ENCODE results near the gene ACTG1.
"Not testable (repeated sequence)": the region's sequence is repeated elsewhere in the genome, so short reads cannot be mapped to it uniquely, and the experiment has no call there.

ACTG1 gene

GRCh38 chr17:81531998-81532404 lies 19.4 kb upstream of the ACTG1 start:
- DNase-seq: not testable (repeated sequence)

- not testable (repeated sequence) for DNase-seq
Measured at GRCh38 chr17:81531013-81531412, 18.4 kb upstream of the ACTG1 start.

GRCh38 chr17:81529437-81529803 lies 16.8 kb upstream of the ACTG1 start:
- no peak for DNase-seq

- no peak for DNase-seq
Measured at GRCh38 chr17:81528651-81529436, 16.2 kb upstream of the ACTG1 start.

GRCh38 chr17:81528384-81528650 lies 15.7 kb upstream of the ACTG1 start:
- DNase-seq: no peak

GRCh38 chr17:81527591-81528383 lies 15.2 kb upstream of the ACTG1 start, which contains the start of gene FSCN2:
Gene FSCN2 (plus strand): TSS chr17:81528377. CDS start chr17:81528532, 155 bp downstream.
- DNase-seq: peak; percentile 68

- DNase-seq: no peak
Measured at GRCh38 chr17:81526662-81527571, 14.3 kb upstream of the ACTG1 start.

GRCh38 chr17:81524865-81525159 lies 12.2 kb upstream of the ACTG1 start:
- no peak for DNase-seq

GRCh38 chr17:81524039-81524864 lies 11.7 kb upstream of the ACTG1 start:
- no peak for DNase-seq

GRCh38 chr17:81523402-81524038 lies 10.9 kb upstream of the ACTG1 start:
- peak; percentile 73 for DNase-seq

GRCh38 chr17:81522491-81523401 lies 10.1 kb upstream of the ACTG1 start:
- peak; percentile 83 for DNase-seq

GRCh38 chr17:81520021-81520901 lies 7.7 kb upstream of the ACTG1 start:
- no peak for DNase-seq

GRCh38 chr17:81519284-81520020 lies 6.9 kb upstream of the ACTG1 start:
- peak; percentile 58 for DNase-seq

- no peak for DNase-seq
Measured at GRCh38 chr17:81518785-81519283, 6.2 kb upstream of the ACTG1 start.

- peak; percentile 68 for DNase-seq
Measured at GRCh38 chr17:81518113-81518784, 5.7 kb upstream of the ACTG1 start.

- no peak for DNase-seq
Measured at GRCh38 chr17:81517339-81518112, 4.9 kb upstream of the ACTG1 start.

- DNase-seq: no peak
Measured at GRCh38 chr17:81517009-81517338, 4.4 kb upstream of the ACTG1 start.

GRCh38 chr17:81516439-81516838 lies 3.8 kb upstream of the ACTG1 start:
- DNase-seq: no peak
